ENCODE measurements around the gene L1CAM.
A peak's percentile ranks its signal among the peaks of the same experiment; 100 is the strongest.

Gene L1CAM

DNA sequence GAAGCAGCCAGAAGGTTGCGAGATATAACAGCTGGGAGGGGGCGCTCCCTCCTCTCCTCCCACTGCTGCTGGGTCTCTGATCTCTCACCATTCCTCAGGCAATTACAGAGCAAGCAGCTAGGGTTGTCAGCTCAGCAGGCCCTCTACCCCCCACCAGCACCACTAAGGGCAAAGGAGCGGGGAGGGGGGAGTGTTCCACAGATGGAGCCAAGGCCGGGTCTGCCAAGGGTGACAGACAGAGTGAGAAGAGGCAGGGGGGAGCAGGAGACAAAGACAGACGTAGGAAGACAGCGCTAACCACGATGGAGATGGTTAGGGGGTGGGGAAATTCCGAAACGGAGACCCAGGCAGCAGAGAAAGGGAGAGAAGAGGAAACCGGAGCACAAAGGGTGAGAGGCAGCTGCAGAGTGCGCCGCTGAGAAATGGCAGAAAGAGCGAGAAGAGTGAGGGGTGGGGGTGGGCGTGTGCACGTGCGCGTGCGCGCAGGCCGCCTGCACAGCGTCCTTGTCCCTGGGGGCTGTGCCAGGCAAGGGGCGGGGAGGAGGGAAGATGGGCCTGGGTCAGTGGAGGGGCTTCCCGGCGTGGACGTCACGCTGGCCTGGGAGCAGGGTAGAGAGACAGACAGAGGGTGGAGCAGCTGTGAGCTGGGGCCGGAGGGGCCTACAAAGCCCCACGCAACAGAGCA lies 6.9 kb downstream of the L1CAM start:
- DNase-seq (ENCODE audit: low read depth in 4 of 4, low spot score in 1 of 4): no peak

DNA sequence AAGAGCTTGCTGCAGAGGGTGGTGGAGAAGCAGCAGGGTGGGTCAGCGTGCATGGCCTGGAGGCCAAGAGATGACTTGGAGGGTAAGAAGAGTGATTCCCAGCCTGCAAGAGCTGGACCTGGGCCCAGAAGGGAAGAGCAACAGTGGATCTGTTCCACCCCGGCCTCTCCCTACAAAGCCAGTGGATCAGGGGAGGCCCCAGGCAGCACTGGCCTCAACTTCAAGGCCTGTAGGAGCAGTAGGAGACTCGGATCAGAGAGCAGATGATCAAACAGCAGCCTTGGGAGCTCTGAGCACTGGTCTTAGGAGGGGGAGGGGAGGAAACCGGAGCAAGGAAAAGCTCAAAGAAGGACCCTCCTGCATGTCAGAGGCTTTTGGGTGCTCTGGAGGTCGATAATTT lies 7.6 kb downstream of the L1CAM start:
- no peak for DNase-seq (ENCODE audit: low read depth in 4 of 4, low spot score in 1 of 4)

DNA sequence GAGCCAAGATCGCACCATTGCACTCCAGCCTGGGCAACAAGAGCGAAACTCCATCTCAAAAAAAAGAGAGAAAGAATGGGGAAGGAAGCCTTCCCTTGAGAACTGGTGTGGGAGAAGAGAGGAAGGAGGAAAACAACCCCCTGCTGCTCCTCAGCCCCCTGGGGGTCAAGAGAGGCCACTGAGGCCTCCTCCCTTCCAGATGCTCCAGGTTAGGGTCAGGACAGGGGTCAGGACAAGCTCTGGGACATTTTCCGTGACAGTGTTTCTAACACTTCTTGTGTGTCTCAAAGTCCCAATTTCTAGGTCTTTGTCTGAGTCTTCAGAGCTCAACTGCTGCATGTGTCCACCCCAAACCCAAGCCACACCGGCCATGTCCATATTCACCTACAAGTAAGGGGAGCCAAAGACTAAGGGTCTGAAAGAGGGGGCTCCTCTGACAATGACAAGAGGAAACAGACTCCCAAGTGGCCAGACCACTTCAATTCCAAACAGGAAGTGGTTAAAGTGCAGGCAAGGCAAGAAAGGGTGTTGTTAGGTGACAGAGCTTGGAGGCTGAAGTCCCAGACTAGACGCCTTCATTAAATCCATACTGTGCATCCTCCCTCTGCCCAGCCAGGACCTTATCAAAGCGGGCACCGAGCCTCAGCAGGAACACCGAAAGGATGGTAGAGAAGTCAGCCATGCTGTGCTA lies 8.3 kb downstream of the L1CAM start:
- no peak for DNase-seq (ENCODE audit: low read depth in 4 of 4, low spot score in 1 of 4)

DNA sequence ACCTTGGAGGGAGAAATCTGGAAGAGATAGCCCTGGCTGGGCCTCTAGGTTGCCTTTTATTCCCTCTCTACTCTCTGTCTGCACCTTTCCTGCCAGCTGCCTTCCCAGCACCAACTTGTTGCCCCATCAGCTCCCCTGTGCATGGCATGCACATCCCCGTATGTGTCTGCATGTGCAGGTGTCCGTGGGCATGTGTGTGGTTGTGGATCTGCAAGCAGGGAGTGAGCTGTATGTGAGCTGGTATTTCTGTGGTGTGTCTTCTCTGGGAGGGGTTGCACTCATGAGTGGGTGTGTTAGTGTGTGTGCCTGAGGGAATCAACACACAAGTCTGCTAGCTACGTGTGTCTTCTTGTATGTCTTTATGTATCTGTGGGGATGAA lies 9.9 kb downstream of the L1CAM start:
- no peak for DNase-seq (ENCODE audit: low read depth in 4 of 4, low spot score in 1 of 4)

DNA sequence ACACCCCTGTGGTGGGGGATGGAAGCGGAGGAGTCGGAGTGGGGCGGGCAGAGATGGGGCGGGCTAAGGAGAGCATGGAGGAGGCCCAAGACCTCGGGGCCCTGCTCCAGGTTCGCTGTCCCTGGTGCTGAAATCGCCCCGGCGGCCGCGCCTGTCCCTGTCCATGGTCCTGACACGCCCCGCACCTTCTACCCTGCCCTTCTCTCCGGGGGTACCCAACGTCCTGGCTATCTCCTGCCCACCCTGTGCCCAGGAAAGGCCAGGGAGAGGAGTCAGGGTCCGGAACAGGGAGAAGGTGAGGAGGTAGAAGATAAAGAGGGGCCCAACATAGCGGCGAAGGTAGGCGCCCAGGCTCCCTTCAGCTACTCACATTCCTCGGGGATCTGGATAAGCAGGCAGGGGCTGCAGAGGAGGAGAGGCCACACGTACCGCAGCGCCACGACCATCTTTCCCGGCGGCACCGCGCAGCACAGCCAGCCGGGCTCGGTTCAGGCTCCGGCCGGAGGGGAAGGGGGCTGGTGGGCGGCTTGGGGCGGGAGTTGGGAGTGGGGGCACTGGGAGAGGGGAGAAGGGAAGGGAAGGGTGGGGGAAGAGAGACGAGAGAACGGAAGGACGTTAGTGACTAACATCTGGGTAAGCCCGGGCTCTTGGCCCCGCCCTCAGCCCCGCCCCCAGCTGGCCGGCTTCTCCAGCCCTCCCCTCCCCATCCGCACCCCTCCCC lies 10.4 kb downstream of the L1CAM start:
- DNase-seq (ENCODE audit: low read depth in 4 of 4, low spot score in 1 of 4): peak; percentile 21 to 64 (median 26)

DNA sequence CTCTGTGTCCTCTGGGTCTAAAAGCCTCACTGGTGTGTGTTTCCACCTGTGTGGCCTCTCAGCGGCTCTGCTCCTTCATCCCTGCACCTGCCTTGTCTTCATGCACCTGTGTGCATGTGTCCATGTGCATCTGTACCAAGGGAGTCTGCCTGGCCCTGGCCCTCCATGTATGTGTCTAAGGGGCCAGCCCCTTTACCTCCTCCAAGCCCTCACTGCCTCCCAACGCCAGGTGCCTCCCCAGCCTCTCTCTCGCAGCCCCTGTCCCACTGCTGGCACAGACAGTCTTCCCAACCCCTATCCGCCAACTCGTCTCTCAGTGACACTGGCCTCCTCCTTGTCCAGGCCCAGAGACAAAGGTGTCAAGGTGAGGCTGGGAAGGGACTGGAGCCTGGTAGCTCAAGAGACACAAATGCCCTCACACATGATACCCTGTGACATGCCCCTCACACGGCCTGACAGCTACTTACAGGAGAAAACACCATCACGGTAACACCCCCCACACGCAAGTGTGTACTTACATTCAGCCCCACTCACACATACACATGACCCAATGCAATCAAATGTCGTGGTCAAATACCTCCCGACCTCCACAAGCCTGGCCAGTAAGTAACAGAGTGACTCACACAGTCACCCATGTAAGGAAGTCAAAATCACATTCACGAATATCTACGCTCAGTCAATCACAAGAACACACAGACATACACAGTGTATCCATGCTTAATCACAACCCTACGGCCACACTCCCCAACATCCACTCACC lies 11.4 kb downstream of the L1CAM start:
- no peak for DNase-seq (ENCODE audit: low read depth in 4 of 4, low spot score in 1 of 4)

DNA sequence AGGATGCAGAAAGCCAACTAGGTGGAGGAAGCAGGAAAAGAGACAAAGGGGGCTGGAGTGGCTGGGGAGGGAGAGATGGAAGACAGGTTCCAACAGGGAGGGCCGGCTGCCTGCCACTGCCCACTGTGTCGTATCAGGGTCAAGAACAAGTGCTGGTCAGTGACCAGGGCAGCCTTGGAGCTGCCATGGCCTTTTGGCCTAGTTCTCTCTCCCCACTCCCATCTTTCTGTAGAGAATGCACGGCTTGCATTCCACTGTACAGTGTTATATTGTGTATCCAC lies 11.9 kb downstream of the L1CAM start:
- DNase-seq (ENCODE audit: low read depth in 4 of 4, low spot score in 1 of 4): no peak

DNA sequence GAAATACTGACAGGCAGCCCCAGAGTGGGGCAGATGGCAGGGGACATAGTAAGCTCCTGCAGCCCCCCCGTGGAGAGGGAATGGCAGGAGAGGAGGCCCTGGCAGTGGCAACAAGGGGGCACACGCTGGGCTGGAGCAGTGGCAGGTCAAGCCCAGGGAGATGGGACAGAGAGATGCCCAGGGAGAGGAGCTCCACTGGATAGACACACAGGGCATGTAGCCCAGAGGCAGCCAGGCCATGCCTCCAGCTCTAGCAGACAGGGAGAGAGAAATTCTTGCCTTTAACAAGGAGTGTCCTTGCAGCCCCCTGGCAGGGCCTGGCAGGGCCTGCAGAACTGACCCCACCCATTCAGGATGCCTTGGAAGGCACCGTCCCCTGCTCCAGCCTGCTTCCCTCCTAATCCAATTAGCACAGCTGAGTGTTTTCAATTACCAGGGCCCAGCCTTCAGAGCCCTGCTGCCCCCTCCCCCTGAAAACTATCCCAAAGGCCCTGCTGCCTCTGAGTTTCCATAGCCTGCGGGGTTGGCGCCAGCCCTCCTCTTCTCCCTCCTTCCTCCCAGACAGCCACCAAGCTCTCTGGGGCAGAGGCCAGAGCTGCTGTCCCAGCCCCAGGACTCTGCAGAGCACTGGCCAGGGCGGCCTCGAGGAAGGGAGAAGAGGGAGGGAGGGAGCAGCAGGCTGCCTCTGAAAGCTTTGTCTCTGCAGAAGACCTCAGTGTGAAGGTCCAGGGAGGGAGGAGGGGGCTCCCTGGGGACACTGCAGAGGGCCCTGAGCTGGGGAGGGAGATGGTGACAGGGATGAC lies 12.5 kb downstream of the L1CAM start:
- no peak for DNase-seq (ENCODE audit: low read depth in 4 of 4, low spot score in 1 of 4)

DNA sequence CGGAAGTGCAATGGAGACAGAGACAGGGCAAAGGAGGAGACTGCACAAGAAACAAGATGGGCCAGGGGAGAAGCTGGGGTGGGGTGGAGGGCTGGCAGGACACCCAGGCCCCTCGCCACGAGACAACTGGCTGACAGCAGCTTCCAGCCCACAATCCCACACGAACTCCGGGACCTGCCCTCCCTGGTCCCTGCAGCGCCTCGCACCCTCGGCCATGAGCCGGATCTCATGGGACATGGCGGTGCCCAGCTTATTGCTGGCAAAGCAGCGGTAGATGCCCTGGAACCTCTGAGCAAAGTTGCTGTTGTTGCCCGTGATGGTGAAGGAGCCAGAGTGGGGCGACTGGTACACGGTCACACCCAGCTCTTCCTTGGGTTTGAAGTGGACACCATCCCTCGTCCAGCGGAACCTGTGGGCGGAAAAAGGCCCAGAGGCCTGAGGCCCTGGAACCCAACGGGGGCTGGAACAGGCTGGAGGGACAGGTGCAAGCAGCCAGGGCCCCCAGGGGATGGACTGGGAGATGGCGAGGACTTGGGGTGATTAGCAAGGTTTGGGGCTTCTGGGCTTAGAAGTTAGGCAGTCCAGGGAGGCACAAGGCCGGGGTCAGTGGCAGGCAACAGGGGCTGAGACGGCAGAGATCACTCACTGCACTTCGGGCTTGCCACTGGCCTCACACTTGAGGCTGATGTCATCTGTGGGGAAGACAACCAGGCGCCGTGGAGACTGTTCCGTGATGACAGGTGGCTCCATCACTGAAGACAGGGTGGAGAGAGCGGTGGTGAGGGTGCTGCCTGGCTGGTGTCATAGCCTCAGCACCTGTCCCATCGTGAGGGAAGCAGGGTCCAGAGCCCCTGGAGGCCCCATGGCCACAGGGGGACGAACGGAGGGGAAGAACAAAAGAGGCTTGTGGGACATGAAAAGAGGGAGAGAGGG lies 13.8 kb downstream of the L1CAM start:
- DNase-seq (ENCODE audit: low read depth in 4 of 4, low spot score in 1 of 4): no peak

DNA sequence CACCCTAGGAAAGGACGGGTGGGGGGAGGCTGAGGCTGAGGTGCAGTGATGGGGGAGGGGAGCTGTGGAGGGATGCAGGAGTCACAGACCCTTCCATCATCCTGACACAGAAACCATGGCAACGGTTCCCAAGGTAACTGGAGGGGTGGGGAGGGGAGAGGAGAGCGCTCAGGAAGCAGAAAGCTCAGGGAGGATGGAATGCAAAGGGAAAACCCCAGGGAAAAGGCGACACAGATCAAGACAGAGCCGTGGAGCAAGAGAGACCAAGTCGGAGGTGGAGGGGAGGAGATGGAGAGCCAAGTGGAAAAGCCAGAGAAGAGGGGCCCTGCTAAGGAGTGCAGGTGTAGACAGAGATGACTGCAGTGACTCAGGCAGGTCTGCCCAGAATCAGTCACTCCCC lies 14.5 kb downstream of the L1CAM start:
- no peak for DNase-seq (ENCODE audit: low read depth in 4 of 4, low spot score in 1 of 4)

DNA sequence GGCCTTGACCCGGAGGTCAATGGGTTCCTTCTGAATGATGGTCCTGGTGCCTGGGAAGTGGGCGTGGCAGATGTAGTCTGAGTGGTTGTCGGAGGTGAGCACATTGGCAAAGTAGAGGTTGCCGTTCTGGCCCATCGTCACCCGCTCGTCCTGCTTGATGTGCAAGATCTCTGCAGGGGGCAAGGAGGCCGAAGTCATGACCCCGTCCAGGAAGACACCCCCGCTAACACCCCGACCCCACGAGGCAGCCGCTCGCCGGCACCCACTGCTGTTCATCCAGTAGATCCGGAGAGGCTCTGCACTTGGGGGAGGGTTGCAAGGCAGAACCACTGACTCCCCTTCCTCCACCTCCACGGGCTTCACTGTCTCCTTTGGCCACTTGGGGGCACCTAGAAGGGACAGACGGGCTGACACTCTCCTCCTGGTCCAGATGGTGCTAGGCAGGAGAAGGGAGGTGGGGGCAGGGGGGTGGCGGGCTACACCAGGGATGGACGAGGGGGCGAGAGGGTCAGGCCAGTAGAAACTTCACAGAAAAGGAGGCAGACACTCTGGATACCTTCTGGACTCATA lies 15.1 kb downstream of the L1CAM start:
- no peak for DNase-seq (ENCODE audit: low read depth in 4 of 4, low spot score in 1 of 4)

DNA sequence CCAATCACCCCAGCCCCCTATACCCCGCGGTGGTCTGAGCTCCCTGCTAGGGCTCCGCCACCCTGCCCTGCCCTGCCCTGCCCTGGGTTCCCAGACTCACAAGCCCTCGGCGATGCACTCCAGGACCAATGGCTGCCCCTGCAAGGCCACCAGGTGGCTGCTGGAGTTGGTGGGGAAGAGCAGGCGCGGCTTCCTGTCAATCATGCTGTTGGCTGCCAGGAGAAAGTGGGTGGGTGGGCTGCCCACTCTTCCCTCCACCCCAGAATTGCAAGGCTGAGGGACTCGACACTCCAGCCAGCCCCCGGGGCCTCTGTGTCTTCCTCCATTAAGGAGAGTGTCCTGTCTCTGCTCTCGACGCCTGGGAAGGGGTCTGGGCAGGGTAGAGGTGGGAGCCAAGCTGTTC lies 15.7 kb downstream of the L1CAM start:
- DNase-seq (ENCODE audit: low read depth in 4 of 4, low spot score in 1 of 4): no peak

DNA sequence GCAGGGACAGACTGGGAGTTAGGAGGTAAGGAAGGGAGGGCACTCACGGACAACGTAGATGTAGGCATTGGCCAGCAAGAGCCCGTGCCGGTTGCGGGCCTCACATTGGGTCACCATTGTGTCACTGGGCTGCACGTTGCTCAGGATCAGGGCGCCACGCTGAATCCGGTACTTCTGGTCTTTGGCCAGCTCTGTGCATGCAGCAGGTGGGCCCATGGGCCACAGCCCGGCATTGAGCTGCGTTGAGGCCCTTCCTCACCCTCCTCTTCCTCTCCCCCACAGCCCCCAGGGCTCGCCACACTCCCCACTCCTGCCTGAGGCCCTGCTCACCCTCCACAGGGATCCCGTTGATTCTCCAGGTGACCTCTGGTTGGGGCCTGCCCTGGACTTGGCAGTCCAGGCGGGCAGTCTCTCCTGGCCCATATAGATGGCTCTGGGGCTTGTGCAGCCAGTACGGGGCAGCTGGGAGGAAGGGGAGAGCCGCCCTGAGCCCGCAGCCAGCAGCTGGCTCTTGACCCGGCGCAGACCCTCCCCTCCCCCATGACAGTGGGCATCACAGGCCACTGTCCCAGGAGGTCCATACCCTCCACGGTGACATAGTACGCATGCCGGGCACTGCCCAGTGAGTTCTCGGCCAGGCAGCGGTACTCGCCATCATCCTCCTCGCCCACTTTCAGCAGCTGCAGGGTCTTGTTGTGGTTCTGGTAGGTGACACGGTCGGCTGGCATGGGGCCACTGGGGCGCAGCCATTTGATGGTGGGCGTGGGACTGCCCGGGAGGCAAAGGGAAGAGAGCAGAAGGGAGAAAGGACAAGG lies 16.3 kb downstream of the L1CAM start:
- DNase-seq (ENCODE audit: low read depth in 4 of 4, low spot score in 1 of 4): no peak

DNA sequence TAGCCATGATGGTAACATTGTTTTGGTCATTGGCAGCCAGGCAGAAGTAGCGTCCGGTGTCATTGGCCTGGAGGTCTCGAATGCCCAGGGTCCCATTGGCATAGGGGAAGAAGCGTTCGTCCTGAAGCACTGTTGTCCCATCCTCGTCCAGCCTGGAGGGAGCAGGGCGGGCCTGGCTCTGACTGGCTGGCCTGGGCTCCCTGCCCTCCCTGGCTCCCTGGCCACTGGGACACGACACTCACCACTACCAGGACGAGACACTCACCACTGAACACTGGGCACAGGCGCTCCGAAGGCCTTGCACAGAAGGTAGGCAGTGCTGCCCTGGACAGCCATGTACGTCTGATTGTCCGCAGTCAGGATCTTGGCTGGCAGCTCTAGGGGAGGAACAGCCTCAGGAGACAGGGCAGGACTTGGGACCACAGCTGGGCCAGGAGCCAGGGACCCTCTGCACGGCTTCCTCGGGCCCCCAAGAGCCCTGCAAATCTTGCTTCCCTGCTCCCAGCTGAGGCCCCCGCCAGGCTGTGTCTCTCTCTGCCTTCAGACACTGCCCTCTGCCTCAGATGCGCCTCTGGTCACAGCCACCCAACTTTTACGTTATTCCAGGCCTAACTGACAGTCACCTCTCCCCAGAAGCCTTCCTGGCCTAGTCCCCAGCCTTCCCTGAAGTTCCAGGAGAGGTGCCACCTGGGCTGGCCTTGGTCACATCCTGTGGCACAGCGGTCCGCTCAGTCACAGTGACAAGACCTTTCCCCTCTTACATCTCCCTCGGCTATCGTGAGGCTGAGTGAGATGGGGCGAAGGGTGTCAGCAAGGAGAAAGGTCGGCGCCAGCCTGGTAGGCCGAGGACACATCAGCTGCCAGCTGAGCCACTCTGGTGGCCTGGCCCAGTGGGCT lies 17.1 kb downstream of the L1CAM start:
- DNase-seq (ENCODE audit: low read depth in 4 of 4, low spot score in 1 of 4): no peak

DNA sequence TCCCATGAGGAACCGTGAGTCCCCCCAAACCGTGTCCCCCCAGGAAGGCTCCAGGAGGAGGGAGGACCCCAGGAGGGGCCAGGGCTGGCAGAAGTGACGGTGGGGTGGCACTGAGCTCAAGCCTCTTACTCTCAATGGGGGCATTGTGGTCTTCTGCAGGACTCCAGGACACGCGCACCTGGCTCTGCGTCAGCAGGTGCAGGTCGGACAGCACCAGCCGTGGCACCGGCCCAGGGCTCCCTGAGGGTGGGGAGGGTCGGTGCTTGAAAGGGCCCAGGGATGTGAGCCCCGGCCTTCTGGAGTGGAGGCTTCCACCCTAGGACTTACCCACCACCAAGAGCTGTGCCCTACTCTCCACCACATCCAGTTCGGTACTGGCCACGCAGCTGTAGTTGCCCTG lies 18.3 kb downstream of the L1CAM start:
- no peak for DNase-seq (ENCODE audit: low read depth in 4 of 4, low spot score in 1 of 4)

DNA sequence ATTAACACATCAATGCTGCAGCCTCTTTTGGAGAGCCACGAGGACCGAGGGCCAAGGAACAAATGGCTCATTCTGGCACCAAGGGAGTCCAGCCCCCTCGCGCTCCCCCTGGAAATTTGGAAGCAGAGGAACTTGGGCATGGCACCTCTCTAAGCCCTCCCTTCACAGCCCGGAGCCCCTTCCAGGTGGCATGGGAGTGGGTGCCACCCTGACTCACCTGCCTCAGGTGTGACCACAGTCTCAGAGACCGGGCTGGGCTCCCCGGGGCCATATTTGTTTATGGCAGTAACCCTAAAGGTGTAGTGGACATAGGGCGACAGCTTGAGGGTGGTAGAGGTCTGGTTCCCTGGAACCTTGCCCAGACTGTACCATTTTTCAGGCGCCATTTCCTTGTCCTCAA lies 18.8 kb downstream of the L1CAM start:
- DNase-seq (ENCODE audit: low read depth in 4 of 4, low spot score in 1 of 4): no peak

DNA sequence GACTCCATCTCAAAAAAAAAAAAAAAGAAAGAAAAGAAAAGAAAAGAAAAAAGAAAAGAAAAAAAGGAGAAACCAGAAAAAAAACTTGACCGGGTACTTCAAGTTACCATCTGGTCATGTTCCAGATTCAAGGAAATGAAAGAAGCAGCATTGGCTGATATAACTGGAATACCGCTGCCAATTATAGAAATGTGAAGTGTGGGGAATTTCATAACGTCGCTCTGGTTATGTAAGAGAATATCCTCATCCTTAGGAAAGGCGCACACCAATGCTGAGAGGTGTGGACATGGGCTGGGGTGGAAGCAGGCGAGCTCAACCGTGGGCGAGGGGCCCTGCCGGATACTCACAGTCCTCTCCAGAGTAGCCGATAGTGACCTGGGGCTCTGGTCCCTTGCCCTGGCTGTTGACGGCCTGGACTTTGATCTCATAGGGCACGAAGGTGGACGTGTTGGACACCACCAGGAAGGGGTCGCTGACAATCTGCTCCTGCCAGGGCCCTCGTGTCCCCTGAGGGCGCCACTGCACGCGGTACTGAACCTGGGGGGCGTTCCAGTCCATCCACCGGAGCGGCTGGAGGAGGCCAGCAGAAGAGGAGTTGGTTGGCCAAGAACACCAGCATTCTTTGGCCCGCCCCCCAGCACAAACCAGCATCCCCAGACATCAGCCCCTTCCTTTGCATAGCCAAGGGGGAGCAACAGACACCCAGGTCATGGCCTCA lies 19.5 kb downstream of the L1CAM start:
- DNase-seq (ENCODE audit: low read depth in 4 of 4, low spot score in 1 of 4): no peak

Data from stimulated activated CD4-positive, alpha-beta T cell treated with anti-CD3 and anti-CD28 coated beads, Interleukin-1b, Interleukin-23, amount 100 ng/mL, for 24 hours (primary cell).